H1 (cell line): ENCODE data around the gene HERC3. TPM values are rescaled to one million over a fixed set of nuclear protein-coding genes. Genes with fewer than 3 reads are reported as not detected.

ENCODE experiments used
- CTCF ChIA-PET: fragments of 300-600 bp; sonication (Branson Sonifier 250); formaldehyde crosslinking; loops from one replicate; lab custom pipeline; 2021; ENCODE audit not compliant: partially characterized antibody; lab: Charles Lee
- POLR2A ChIA-PET: fragments of 300-600 bp; sonication (Branson Sonifier 250); formaldehyde crosslinking; loops from one replicate; lab custom pipeline; 2021; ENCODE audit warnings: inconsistent platforms; ENCODE audit not compliant: partially characterized antibody; lab: Charles Lee
- DNase-seq, 2 experiments: peaks; one replicate each; pipeline versions ENCODE4 v3.0.0 to v3.0.0-alpha.2; 2010 to 2022; ENCODE audit warnings: low spot score in 2 of 2, low read depth in 1 of 2, mixed read lengths in 1 of 2
- FAIRE-seq: peaks from 2 replicates; lab custom pipeline; 2011; peaks lifted over from hg19 to GRCh38; lab: Jason Lieb, UNC
- H2AFZ ChIP-seq: 2 replicates; pipeline ENCODE4 v1.8.1; 2012; ENCODE audit warnings: low read length, inconsistent platforms
- H2AK5ac ChIP-seq: 2 replicates; pipeline ENCODE4 v1.6.1; 2013; ENCODE audit warnings: low read depth, low read length
- H2BK120ac ChIP-seq: replicated peaks from 2 replicates; pipeline ENCODE3; 2013; ENCODE audit warnings: low read depth, low read length, inconsistent platforms
- H2BK12ac ChIP-seq: 2 replicates; pipeline ENCODE4 v1.6.1; 2013; ENCODE audit warnings: low read depth, low read length
- H2BK15ac ChIP-seq: 2 replicates; pipeline ENCODE4 v1.6.1; 2013; ENCODE audit warnings: low read length
- H2BK20ac ChIP-seq: 2 replicates; pipeline ENCODE4 v1.6.1; 2013; ENCODE audit warnings: low read length
- H2BK5ac ChIP-seq: 2 replicates; pipeline ENCODE4 v1.6.1; 2013; ENCODE audit warnings: low read depth, low read length
- H3K14ac ChIP-seq: 2 replicates; pipeline ENCODE4 v1.6.1; 2013; ENCODE audit warnings: inconsistent platforms; ENCODE audit not compliant: insufficient read length
- H3K18ac ChIP-seq: 2 replicates; pipeline ENCODE4 v1.6.1; 2013; ENCODE audit warnings: low read length; ENCODE audit errors: extremely low read depth
- H3K23ac ChIP-seq: 2 replicates; pipeline ENCODE4 v1.6.1; 2013; ENCODE audit warnings: inconsistent platforms; ENCODE audit not compliant: insufficient read length
- H3K23me2 ChIP-seq: 2 replicates; pipeline ENCODE4 v1.6.1; 2013; ENCODE audit warnings: low read depth, low read length
- H3K27ac ChIP-seq: 2 replicates; pipeline ENCODE4 v1.6.1; 2011; ENCODE audit warnings: low read depth, low read length, inconsistent platforms
- H3K27me3 ChIP-seq, 4 experiments: replicated peaks in 1 of 4; 1 replicate in 1 of 4; 2 replicates in 3 of 4; pipeline versions ENCODE4 v1.6.1 to v1.8.1; 2011 to 2013; ENCODE audit warnings: low read length in 3 of 4, mild to moderate bottlenecking in 3 of 4, inconsistent platforms in 2 of 4, mixed read lengths in 2 of 4, moderate library complexity in 1 of 4; ENCODE audit not compliant: control insufficient read depth in 3 of 4, insufficient read depth in 3 of 4; ENCODE audit errors: extremely low read depth in 1 of 4
- H3K36me3 ChIP-seq, 4 experiments: 2 replicates each; pipeline versions ENCODE4 v1.6.1 to v1.8.1; 2011 to 2013; ENCODE audit warnings: mild to moderate bottlenecking in 4 of 4, low read length in 3 of 4, moderate library complexity in 2 of 4, control low read depth in 1 of 4, inconsistent platforms in 1 of 4; ENCODE audit not compliant: insufficient read depth in 4 of 4, control insufficient read depth in 2 of 4
- H3K4ac ChIP-seq: replicated peaks from 2 replicates; pipeline ENCODE3; 2013; ENCODE audit warnings: low read length, low read depth, mixed read lengths, inconsistent platforms; ENCODE audit not compliant: insufficient read length
- H3K4me1 ChIP-seq, 4 experiments: replicated peaks in 1 of 4; 1 replicate in 1 of 4; 2 replicates in 3 of 4; pipeline versions ENCODE4 v1.6.1 to v1.8.1; 2011 to 2013; ENCODE audit warnings: low read length in 3 of 4, inconsistent platforms in 2 of 4, mixed read lengths in 1 of 4; ENCODE audit not compliant: insufficient read depth in 4 of 4, control insufficient read depth in 3 of 4
- H3K4me2 ChIP-seq, 2 experiments: 2 replicates each; pipeline versions ENCODE4 v1.6.1 to v1.8.1; 2011 to 2013; ENCODE audit warnings: low read depth in 2 of 2, low read length in 2 of 2, control low read depth in 1 of 2, inconsistent platforms in 1 of 2, mild to moderate bottlenecking in 1 of 2; ENCODE audit not compliant: insufficient read depth in 1 of 2
- H3K4me3 ChIP-seq, 4 experiments: fragments of 200-600, 300-600 bp in 1 of 4; sonication (generic), shearing (Covaris generic), sonication (Bioruptor Twin) in 1 of 4; 2 replicates each; pipeline versions ENCODE4 v1.5.1 to v1.8.1; 2011 to 2016; ENCODE audit warnings: low read length in 4 of 4, low read depth in 3 of 4, control low read depth in 2 of 4, inconsistent platforms in 2 of 4, mild to moderate bottlenecking in 2 of 4, mixed read lengths in 1 of 4, moderate library complexity in 1 of 4; ENCODE audit not compliant: insufficient read depth in 2 of 4; ENCODE audit errors: extremely low read depth in 1 of 4
- H3K56ac ChIP-seq: replicated peaks from 2 replicates; pipeline ENCODE3; 2013; ENCODE audit warnings: low read depth, mild to moderate bottlenecking, mixed read lengths, low read length, inconsistent platforms; ENCODE audit not compliant: insufficient read length
- H3K79me1 ChIP-seq: 2 replicates; pipeline ENCODE4 v1.6.1; 2013; ENCODE audit warnings: low read depth, low read length, control low read depth
- H3K79me2 ChIP-seq, 2 experiments: 2 replicates each; pipeline versions ENCODE4 v1.6.1 to v1.8.1; 2012 to 2013; ENCODE audit warnings: low read length in 2 of 2, mild to moderate bottlenecking in 2 of 2, inconsistent platforms in 1 of 2; ENCODE audit not compliant: insufficient read depth in 2 of 2, control insufficient read depth in 1 of 2
- H3K9ac ChIP-seq, 4 experiments: replicated peaks in 1 of 4; 1 replicate in 1 of 4; 2 replicates in 3 of 4; pipeline versions ENCODE4 v1.6.1 to v1.8.1; 2011 to 2013; ENCODE audit warnings: low read depth in 3 of 4, low read length in 3 of 4, control low read depth in 2 of 4, mild to moderate bottlenecking in 2 of 4, moderate library complexity in 2 of 4, inconsistent platforms in 1 of 4; ENCODE audit errors: extremely low read depth in 1 of 4
- H3K9me3 ChIP-seq, 2 experiments: 2 replicates each; pipeline versions ENCODE4 v1.6.1 to v1.8.1; 2012 to 2013; ENCODE audit warnings: mild to moderate bottlenecking in 2 of 2, moderate library complexity in 2 of 2, control low read depth in 1 of 2, inconsistent platforms in 1 of 2, low read depth in 1 of 2, low read length in 1 of 2, mixed read lengths in 1 of 2; ENCODE audit not compliant: insufficient read depth in 2 of 2
- H4K20me1 ChIP-seq, 2 experiments: replicated peaks in 1 of 2; 2 replicates each; pipeline versions ENCODE3 to v1.8.1; 2011 to 2013; ENCODE audit warnings: inconsistent platforms in 2 of 2, low read length in 2 of 2, mild to moderate bottlenecking in 1 of 2; ENCODE audit not compliant: insufficient read depth in 2 of 2, control insufficient read depth in 1 of 2
- H4K5ac ChIP-seq: 2 replicates; pipeline ENCODE4 v1.6.1; 2013; ENCODE audit warnings: low read length, low read depth, mixed read lengths, inconsistent platforms; ENCODE audit not compliant: insufficient read length
- H4K8ac ChIP-seq: 2 replicates; pipeline ENCODE4 v1.8.0; 2013; ENCODE audit warnings: mild to moderate bottlenecking, moderate library complexity, low read length, inconsistent platforms; ENCODE audit not compliant: insufficient read depth; ENCODE audit errors: extremely low read depth
- H4K91ac ChIP-seq: replicated peaks from 2 replicates; pipeline ENCODE3; 2013; ENCODE audit warnings: low read length, mixed read lengths, inconsistent platforms; ENCODE audit not compliant: insufficient read length
- ASH2L ChIP-seq: fragments of 200-600, 300-600 bp; sonication (generic); IDR thresholded peaks from one replicate; pipeline ENCODE4 v1.7.1; 2017; ENCODE audit warnings: low read length
- CBX5 ChIP-seq: fragments of 300-800, 300-1000 bp; sonication (generic); IDR thresholded peaks from 2 replicates; pipeline ENCODE4 v1.7.1; 2016; ENCODE audit warnings: antibody characterized with exemption, low read length, low read depth
- EZH2 ChIP-seq: fragments of 200-600 bp; sonication (generic); IDR thresholded peaks from 2 replicates; pipeline ENCODE4 v1.7.1; 2012; ENCODE audit warnings: low read depth, mild to moderate bottlenecking, moderate library complexity, low read length, inconsistent platforms; ENCODE audit not compliant: severe bottlenecking
- JUND ChIP-seq: IDR thresholded peaks from 2 replicates; pipeline ENCODE4 v1.6.1; 2011; ENCODE audit warnings: mild to moderate bottlenecking, improper control_type of control experiment, low read length
- KDM4A ChIP-seq: IDR thresholded peaks from one replicate; pipeline ENCODE4 v1.7.1; 2012; ENCODE audit warnings: low read depth, mild to moderate bottlenecking, moderate library complexity, low read length, inconsistent platforms; ENCODE audit not compliant: severe bottlenecking
- MAX ChIP-seq: IDR thresholded peaks from 2 replicates; pipeline ENCODE4 v1.6.1; 2012; ENCODE audit warnings: inconsistent platforms
- RAD21 ChIP-seq, 2 experiments: IDR thresholded peaks in 1 of 2; conservative IDR thresholded peaks in 1 of 2; 2 replicates each; pipeline ENCODE4 v1.6.1; 2011; ENCODE audit warnings: low read depth in 2 of 2, low read length in 2 of 2, improper control_type of control experiment in 1 of 2, inconsistent platforms in 1 of 2, mild to moderate bottlenecking in 1 of 2, moderate library complexity in 1 of 2
- YY1 ChIP-seq: IDR thresholded peaks from 2 replicates; pipeline ENCODE4 v1.6.1; 2011; ENCODE audit warnings: low read depth, mild to moderate bottlenecking, low read length
- WGBS, 2 experiments: shearing (Covaris generic) in 1 of 2; methylation state at CpG; one replicate each; pipeline versions ENCODE4 v1.1.6 to v1.1.7; 2013 to 2015; ENCODE audit warnings: low lambda C conversion rate in 2 of 2, mixed read lengths in 2 of 2, inconsistent platforms in 1 of 2, low coverage in 1 of 2, missing lambda C conversion rate in 1 of 2; ENCODE audit not compliant: insufficient replicate concordance in 2 of 2, insufficient coverage in 1 of 2, insufficient read length in 1 of 2; ENCODE audit errors: extremely low coverage in 1 of 2, missing lambda C conversion rate in 1 of 2; 5-methylcytosine and 5-hydroxymethylcytosine counted together
- polyA plus RNA-seq, 7 experiments: library from polyadenylated mRNA; depleted of rRNA in 3 of 7; stranded (reverse) in 5 of 7; unstranded in 2 of 7; fragments of >200 nt in 5 of 7; fragments of 200-250 nt in 2 of 7; gene quantifications; 1 replicate in 5 of 7; 2 replicates in 1 of 7; 4 replicates in 1 of 7; pipeline versions ENCODE4 v1.2.1 to v1.2.3, GENCODE V29; 2011 to 2013; ENCODE audit warnings: missing spikeins in 2 of 7, mixed read lengths in 2 of 7
- total RNA-seq: library from RNA; stranded (reverse); fragmentation: NEBNext Ultra II Directional; extraction: Animal tissue kit (Norgen Biotek cat#: 25700); gene quantifications from 2 replicates; pipeline ENCODE4 v1.2.1, GENCODE V29; 2021
- TF ChIP-seq, protein P1 (sequence below): IDR thresholded peaks from 2 replicates; pipeline ENCODE4 v1.6.1; 2011; ENCODE audit warnings: low read length, improper control_type of control experiment

HERC3 gene
- total and polyA plus RNA-seq, 2 of the 8 experiments (the other 6 are each of a cell fraction or from before 2014, with no cell fraction given): 1.4 to 5.7 TPM

GRCh38 chr4:88592600-88593448, 544 bp downstream of the HERC3 start:
- Histone ChIP-seq H3K23ac (no peak overlapping the region), H4K8ac (no peak overlapping the region; the same call in 1 of the 2 replicates), H3K27me3 (peaks cover 2 to 33% (median 22%) of the 10 kb centered on the region in 4 experiments), H3K56ac (no peak overlapping the region), H2AFZ (peak overlapping the region; percentile 45; the same call in 1 of the 2 replicates), H4K20me1 (no peaks in the 10 kb centered on the region), H2BK120ac (no peak overlapping the region), H3K79me2 (no peaks in the 10 kb centered on the region), H4K5ac (no peak overlapping the region), H2BK15ac (no peak overlapping the region), H2AK5ac (no peak overlapping the region), H2BK20ac (no peak overlapping the region), H3K23me2 (peaks cover 11% of the 10 kb centered on the region; the same call in 1 of the 2 replicates), H3K9ac (no peak overlapping the region), H3K36me3 (no peaks in the 10 kb centered on the region), H3K4me3 (peak overlapping the region; percentile 61 to 94 (median 81)), H2BK5ac (no peak overlapping the region), H3K14ac (no peak overlapping the region), H3K4ac (no peak overlapping the region), H3K27ac (no peak overlapping the region), H4K91ac (no peak overlapping the region), H3K18ac (no peak overlapping the region), H3K4me1 (peaks cover 0 to 5% (median 0%) of the 10 kb centered on the region in 4 experiments; a peak in 3 of 7 replicates), H3K4me2 (peak overlapping the region; percentile 90), H2BK12ac (no peak overlapping the region), H3K79me1 (no peaks in the 10 kb centered on the region), H3K9me3 (no peaks in the 10 kb centered on the region)
- ChIA-PET CTCF (interaction anchor here (0.7 to 1.7 kb wide), 4 partner anchors 15 to 345 kb away, joined by 3 to 5 read pairs (median 3); no protein-coding TSS in a partner anchor), POLR2A (interaction anchor here (1.4 to 1.5 kb wide), 2 partner anchors 110 to 145 kb away, joined by 3 to 4 read pairs; no protein-coding TSS in a partner anchor)
- DNase-seq (peak in 1 of 2 experiments; percentile 80), FAIRE-seq (no peak)
- WGBS, 2 experiments: 2% methylated on average over 27 of the region's 89 CpGs; no CpG with 5 or more reads in 1 of the 2 experiments
- TF ChIP-seq, protein P1, sequence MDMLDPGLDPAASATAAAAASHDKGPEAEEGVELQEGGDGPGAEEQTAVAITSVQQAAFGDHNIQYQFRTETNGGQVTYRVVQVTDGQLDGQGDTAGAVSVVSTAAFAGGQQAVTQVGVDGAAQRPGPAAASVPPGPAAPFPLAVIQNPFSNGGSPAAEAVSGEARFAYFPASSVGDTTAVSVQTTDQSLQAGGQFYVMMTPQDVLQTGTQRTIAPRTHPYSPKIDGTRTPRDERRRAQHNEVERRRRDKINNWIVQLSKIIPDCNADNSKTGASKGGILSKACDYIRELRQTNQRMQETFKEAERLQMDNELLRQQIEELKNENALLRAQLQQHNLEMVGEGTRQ: no peak; the same call in 1 of the 2 replicates
- peak; percentile 35 for TF ChIP-seq ASH2L
- no peak for TF ChIP-seq CBX5
- TF ChIP-seq YY1: no peak
- TF ChIP-seq MAX: peak; percentile 80
- peak in 1 of 2 experiments; percentile 5; a peak in 1 of 4 replicates for TF ChIP-seq RAD21 (IDR thresholded peaks at IDR 0.05 in 1 of 2, conservative IDR thresholded peaks at IDR 0.05 in 1 of 2; ENCODE audit: low read depth in 2 of 2, low read length in 2 of 2)
- TF ChIP-seq KDM4A: peak; percentile 43
- no peak for TF ChIP-seq JUND
- TF ChIP-seq EZH2: peak; percentile 42
